ENCODE measurements around the gene CCNDBP1.

Gene CCNDBP1

GRCh38 chr15:43226436-43227305 lies 41.5 kb downstream of the CCNDBP1 start:
- Histone ChIP-seq H3K9me3 (ENCODE audit: control insufficient read depth, insufficient read depth, low read length) (no peaks in the 10 kb centered on the region), H3K27me3 (ENCODE audit: control insufficient read depth, low read length) (no peaks in the 10 kb centered on the region; the same call in 1 of the 2 replicates), H3K27ac (ENCODE audit: low read depth, low read length) (no peak overlapping the region), H4K20me1 (ENCODE audit: control insufficient read depth, insufficient read depth, low read depth, low read length) (no peaks in the 10 kb centered on the region), H3K4me1 (ENCODE audit: control insufficient read depth, low read length) (no peaks in the 10 kb centered on the region), H3K36me3 (ENCODE audit: control insufficient read depth, low read length) (no peaks in the 10 kb centered on the region), H3K4me2 (ENCODE audit: low read length) (no peak overlapping the region), H3K4me3 (ENCODE audit: low read length) (no peak overlapping the region), H3K9me2 (replicated peaks; ENCODE audit: control insufficient read depth, low read length) (no peaks in the 10 kb centered on the region), H3K79me2 (ENCODE audit: control insufficient read depth, low read length) (no peaks in the 10 kb centered on the region), H3F3A (ENCODE audit: control insufficient read depth, insufficient read depth) (no peaks in the 10 kb centered on the region)
- TF ChIP-seq CTCF (IDR thresholded peaks at IDR 0.05; ENCODE audit: low read depth, low read length, poor library complexity, severe bottlenecking) (no peak), EZH2phosphoT487 (IDR thresholded peaks at IDR 0.05; ENCODE audit: borderline replicate concordance, low read length) (no peak)

- TF ChIP-seq CTCF (IDR thresholded peaks at IDR 0.05; ENCODE audit: low read depth, low read length, poor library complexity, severe bottlenecking) (no peak), EZH2phosphoT487 (IDR thresholded peaks at IDR 0.05; ENCODE audit: borderline replicate concordance, low read length) (no peak)
- Histone ChIP-seq H3K9me2 (replicated peaks; ENCODE audit: control insufficient read depth, low read length) (no peaks in the 10 kb centered on the region), H3K9me3 (ENCODE audit: control insufficient read depth, insufficient read depth, low read length) (no peaks in the 10 kb centered on the region), H3F3A (ENCODE audit: control insufficient read depth, insufficient read depth) (no peaks in the 10 kb centered on the region), H4K20me1 (ENCODE audit: control insufficient read depth, insufficient read depth, low read depth, low read length) (no peaks in the 10 kb centered on the region), H3K27me3 (ENCODE audit: control insufficient read depth, low read length) (no peaks in the 10 kb centered on the region; the same call in 1 of the 2 replicates), H3K36me3 (ENCODE audit: control insufficient read depth, low read length) (no peaks in the 10 kb centered on the region), H3K4me1 (ENCODE audit: control insufficient read depth, low read length) (no peaks in the 10 kb centered on the region), H3K27ac (ENCODE audit: low read depth, low read length) (no peak overlapping the region), H3K79me2 (ENCODE audit: control insufficient read depth, low read length) (no peaks in the 10 kb centered on the region), H3K4me2 (ENCODE audit: low read length) (no peak overlapping the region), H3K4me3 (ENCODE audit: low read length) (no peak overlapping the region)
Observed at GRCh38 chr15:43229977-43230376, 44.8 kb downstream of the CCNDBP1 start.

- Histone ChIP-seq H3K4me2 (ENCODE audit: low read length) (no peak overlapping the region), H3K36me3 (ENCODE audit: control insufficient read depth, low read length) (no peaks in the 10 kb centered on the region), H3K4me3 (ENCODE audit: low read length) (no peak overlapping the region), H3K9me2 (replicated peaks; ENCODE audit: control insufficient read depth, low read length) (no peaks in the 10 kb centered on the region), H3K79me2 (ENCODE audit: control insufficient read depth, low read length) (no peaks in the 10 kb centered on the region), H3K9me3 (ENCODE audit: control insufficient read depth, insufficient read depth, low read length) (no peaks in the 10 kb centered on the region), H4K20me1 (ENCODE audit: control insufficient read depth, insufficient read depth, low read depth, low read length) (no peaks in the 10 kb centered on the region), H3F3A (ENCODE audit: control insufficient read depth, insufficient read depth) (no peaks in the 10 kb centered on the region), H3K27ac (ENCODE audit: low read depth, low read length) (no peak overlapping the region), H3K4me1 (ENCODE audit: control insufficient read depth, low read length) (no peaks in the 10 kb centered on the region), H3K27me3 (ENCODE audit: control insufficient read depth, low read length) (no peaks in the 10 kb centered on the region; the same call in 1 of the 2 replicates)
- TF ChIP-seq EZH2phosphoT487 (IDR thresholded peaks at IDR 0.05; ENCODE audit: borderline replicate concordance, low read length), result no peak
- TF ChIP-seq CTCF (IDR thresholded peaks at IDR 0.05; ENCODE audit: low read depth, low read length, poor library complexity, severe bottlenecking), result no peak
Observed at GRCh38 chr15:43230640-43231115, 45.5 kb downstream of the CCNDBP1 start.

All from DOHH2 (cell line).